ENCODE results near the gene CALML5. TPM values are rescaled to one million over a fixed set of nuclear protein-coding genes. Genes with fewer than 3 reads are reported as not detected.

CALML5 gene
- total RNA-seq, 2 experiments from 2014 or later: not detected

DNA sequence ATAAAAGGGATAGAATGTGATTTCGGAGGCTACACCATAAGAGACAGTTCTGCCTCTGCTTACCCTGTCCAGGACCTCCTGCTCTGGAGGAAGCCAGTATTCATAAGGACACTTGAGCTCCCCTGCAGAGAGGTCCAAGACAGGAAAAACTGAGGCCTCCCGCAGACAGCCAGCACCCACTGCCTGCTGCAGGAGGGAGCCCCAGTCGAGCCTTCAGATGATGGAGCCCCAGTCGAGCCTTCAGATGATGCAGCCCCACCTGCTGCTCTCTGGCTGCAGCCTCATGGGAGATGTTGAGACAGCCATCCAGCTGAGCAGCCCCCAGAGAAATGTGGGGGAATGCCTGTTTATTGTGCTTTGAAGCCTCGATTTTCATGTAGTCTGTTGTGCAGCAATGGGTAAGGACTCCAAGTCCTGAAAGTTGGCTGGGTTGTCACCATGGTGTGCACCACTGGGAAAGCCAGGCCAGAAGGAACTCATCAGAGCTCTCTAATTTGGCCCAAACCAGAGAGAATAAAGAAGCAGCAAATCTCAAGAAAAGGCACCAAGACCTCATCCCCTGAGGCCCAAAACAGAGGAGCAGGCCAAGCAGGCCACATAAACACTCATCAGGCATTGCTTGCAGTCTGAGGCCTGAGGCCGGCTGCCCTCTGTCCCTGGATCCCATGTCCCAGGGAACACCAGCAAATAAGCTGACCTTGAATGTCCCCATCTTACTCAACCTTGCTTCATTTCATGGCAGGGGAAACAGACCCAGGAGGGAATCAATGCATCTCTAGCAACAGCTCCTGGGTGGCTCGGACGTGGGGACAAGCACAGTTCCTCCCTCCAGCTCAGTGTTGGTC is 30.9 kb downstream of the CALML5 start:
- H3K4me2 ChIP-seq (ENCODE audit: low read length): no peak overlapping the region
- BruUV-seq (replicated peaks): no TSS peak
- H3K4me3 ChIP-seq (ENCODE audit: low read depth, low read length, poor library complexity, severe bottlenecking): no peak overlapping the region
- ChIA-PET CTCF (ENCODE audit: unreplicated experiment) (no interaction called here), POLR2A (no interaction called here)
- intact Hi-C loops (cut with micrococcal nuclease; ENCODE audit: unreplicated experiment): no loop called here
- no peaks in the 10 kb centered on the region for H3K79me2 ChIP-seq (ENCODE audit: insufficient read depth, low read depth, low read length)
- H3K4me1 ChIP-seq (ENCODE audit: insufficient read depth, low read length, poor library complexity, severe bottlenecking): no peaks in the 10 kb centered on the region
- no peak overlapping the region for H2AFZ ChIP-seq (ENCODE audit: low read length)
- DNase-seq (ENCODE audit: low spot score): no peak
- H3K27ac ChIP-seq (ENCODE audit: low read depth, low read length, poor library complexity, severe bottlenecking): no peak overlapping the region
- H3K36me3 ChIP-seq (ENCODE audit: insufficient read depth, low read length): no peaks in the 10 kb centered on the region
- H3K9me2 ChIP-seq (ENCODE audit: insufficient read depth, low read length): no peaks in the 10 kb centered on the region
- H3K9me3 ChIP-seq (ENCODE audit: low read length): no peaks in the 10 kb centered on the region
- no peak for TF ChIP-seq EZH2phosphoT487 (IDR thresholded peaks at IDR 0.05; ENCODE audit: borderline replicate concordance, low read depth, low read length)
- no peak for TF ChIP-seq CTCF (conservative IDR thresholded peaks at IDR 0.05; ENCODE audit: low read length)
- no peaks in the 10 kb centered on the region for H4K20me1 ChIP-seq (ENCODE audit: insufficient read depth, low read length)

DNA sequence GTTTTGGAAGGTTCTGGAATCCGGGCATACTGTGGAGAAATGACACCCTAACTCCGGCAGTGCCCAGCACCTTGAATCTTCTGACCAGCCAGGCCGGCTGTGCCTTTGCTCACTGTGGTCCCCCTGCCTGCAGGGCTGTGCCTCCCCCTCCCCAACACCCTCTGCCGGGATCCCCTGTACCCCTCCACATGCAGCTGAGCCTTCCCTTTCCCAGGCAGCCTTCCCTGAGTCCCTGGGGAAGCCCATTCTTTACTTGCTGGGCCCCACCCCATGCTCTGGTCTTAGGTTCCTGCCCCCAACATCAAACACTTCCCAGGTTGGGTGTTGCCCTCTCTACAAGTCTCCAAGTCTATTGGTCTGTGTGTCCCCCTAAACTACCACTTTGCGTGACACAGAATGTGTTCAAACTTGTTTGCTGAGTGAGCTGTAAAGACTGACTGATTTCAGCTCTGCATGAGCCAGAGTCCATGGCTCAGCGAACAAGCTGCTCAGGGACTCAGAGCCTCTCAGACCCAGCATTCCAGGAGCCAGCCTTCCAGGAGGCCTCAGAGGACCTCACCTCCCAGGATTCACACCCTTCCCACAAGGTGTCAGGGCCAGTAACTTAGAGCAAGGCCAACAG is 31.6 kb downstream of the CALML5 start:
- Histone ChIP-seq H3K4me2 (ENCODE audit: low read length) (no peak overlapping the region), H3K9me3 (ENCODE audit: low read length) (no peaks in the 10 kb centered on the region), H2AFZ (ENCODE audit: low read length) (no peak overlapping the region), H3K36me3 (ENCODE audit: insufficient read depth, low read length) (no peaks in the 10 kb centered on the region), H3K79me2 (ENCODE audit: insufficient read depth, low read depth, low read length) (no peaks in the 10 kb centered on the region), H4K20me1 (ENCODE audit: insufficient read depth, low read length) (no peaks in the 10 kb centered on the region), H3K27ac (ENCODE audit: low read depth, low read length, poor library complexity, severe bottlenecking) (no peak overlapping the region), H3K4me3 (ENCODE audit: low read depth, low read length, poor library complexity, severe bottlenecking) (no peak overlapping the region), H3K9me2 (ENCODE audit: insufficient read depth, low read length) (no peaks in the 10 kb centered on the region), H3K4me1 (ENCODE audit: insufficient read depth, low read length, poor library complexity, severe bottlenecking) (no peaks in the 10 kb centered on the region)
- no peak for DNase-seq (ENCODE audit: low spot score)
- intact Hi-C loops (cut with micrococcal nuclease; ENCODE audit: unreplicated experiment): no loop called here
- TF ChIP-seq EZH2phosphoT487 (IDR thresholded peaks at IDR 0.05; ENCODE audit: borderline replicate concordance, low read depth, low read length) (no peak), CTCF (conservative IDR thresholded peaks at IDR 0.05; ENCODE audit: low read length) (no peak)
- CTCF ChIA-PET (ENCODE audit: unreplicated experiment): no interaction called here
- no TSS peak for BruUV-seq (replicated peaks)
- POLR2A ChIA-PET: interaction anchor here (1.0 kb wide), 1 partner anchor 12 kb away, joined by 3 read pairs; no protein-coding TSS in a partner anchor

DNA sequence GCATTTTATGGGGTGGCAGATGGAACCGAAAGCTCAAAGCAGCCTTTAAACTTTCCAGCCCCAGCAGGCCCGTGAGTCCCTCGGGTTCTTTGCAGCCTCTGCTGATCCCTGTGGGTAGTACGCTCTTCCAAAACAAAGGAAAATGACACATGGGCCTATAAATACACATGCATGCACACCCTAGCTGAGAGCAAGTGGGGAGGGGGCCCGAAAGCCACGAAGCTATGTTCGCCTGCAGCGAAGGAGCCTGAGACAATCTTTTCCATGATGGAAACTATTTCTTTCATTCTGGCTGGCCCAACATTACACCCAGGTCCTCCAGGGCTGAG is 32.2 kb downstream of the CALML5 start:
- intact Hi-C loops (cut with micrococcal nuclease; ENCODE audit: unreplicated experiment): no loop called here
- no peak for DNase-seq (ENCODE audit: low spot score)
- no peaks in the 10 kb centered on the region for H3K4me1 ChIP-seq (ENCODE audit: insufficient read depth, low read length, poor library complexity, severe bottlenecking)
- no peak overlapping the region for H2AFZ ChIP-seq (ENCODE audit: low read length)
- H3K79me2 ChIP-seq (ENCODE audit: insufficient read depth, low read depth, low read length): no peaks in the 10 kb centered on the region
- H3K9me3 ChIP-seq (ENCODE audit: low read length): no peaks in the 10 kb centered on the region
- H3K4me2 ChIP-seq (ENCODE audit: low read length): no peak overlapping the region
- H3K9me2 ChIP-seq (ENCODE audit: insufficient read depth, low read length): no peaks in the 10 kb centered on the region
- TF ChIP-seq CTCF (conservative IDR thresholded peaks at IDR 0.05; ENCODE audit: low read length): no peak
- no peak for TF ChIP-seq EZH2phosphoT487 (IDR thresholded peaks at IDR 0.05; ENCODE audit: borderline replicate concordance, low read depth, low read length)
- no TSS peak for BruUV-seq (replicated peaks)
- H4K20me1 ChIP-seq (ENCODE audit: insufficient read depth, low read length): no peaks in the 10 kb centered on the region
- no peak overlapping the region for H3K27ac ChIP-seq (ENCODE audit: low read depth, low read length, poor library complexity, severe bottlenecking)
- no peak overlapping the region for H3K4me3 ChIP-seq (ENCODE audit: low read depth, low read length, poor library complexity, severe bottlenecking)
- CTCF ChIA-PET (ENCODE audit: unreplicated experiment): no interaction called here
- POLR2A ChIA-PET: interaction anchor here (1.0 kb wide), 1 partner anchor 12 kb away, joined by 3 read pairs; no protein-coding TSS in a partner anchor
- H3K36me3 ChIP-seq (ENCODE audit: insufficient read depth, low read length): no peaks in the 10 kb centered on the region
